HG03103 (cell line): Measurements from ENCODE around the gene NACAD.

Experiments
- ATAC-seq: cut with Tn5 transposase; IDR thresholded peaks from one replicate; pipeline ENCODE4 v1.9.1; 2021; ENCODE audit warnings: low read depth; ENCODE audit not compliant: unreplicated experiment

The NACAD gene

DNA sequence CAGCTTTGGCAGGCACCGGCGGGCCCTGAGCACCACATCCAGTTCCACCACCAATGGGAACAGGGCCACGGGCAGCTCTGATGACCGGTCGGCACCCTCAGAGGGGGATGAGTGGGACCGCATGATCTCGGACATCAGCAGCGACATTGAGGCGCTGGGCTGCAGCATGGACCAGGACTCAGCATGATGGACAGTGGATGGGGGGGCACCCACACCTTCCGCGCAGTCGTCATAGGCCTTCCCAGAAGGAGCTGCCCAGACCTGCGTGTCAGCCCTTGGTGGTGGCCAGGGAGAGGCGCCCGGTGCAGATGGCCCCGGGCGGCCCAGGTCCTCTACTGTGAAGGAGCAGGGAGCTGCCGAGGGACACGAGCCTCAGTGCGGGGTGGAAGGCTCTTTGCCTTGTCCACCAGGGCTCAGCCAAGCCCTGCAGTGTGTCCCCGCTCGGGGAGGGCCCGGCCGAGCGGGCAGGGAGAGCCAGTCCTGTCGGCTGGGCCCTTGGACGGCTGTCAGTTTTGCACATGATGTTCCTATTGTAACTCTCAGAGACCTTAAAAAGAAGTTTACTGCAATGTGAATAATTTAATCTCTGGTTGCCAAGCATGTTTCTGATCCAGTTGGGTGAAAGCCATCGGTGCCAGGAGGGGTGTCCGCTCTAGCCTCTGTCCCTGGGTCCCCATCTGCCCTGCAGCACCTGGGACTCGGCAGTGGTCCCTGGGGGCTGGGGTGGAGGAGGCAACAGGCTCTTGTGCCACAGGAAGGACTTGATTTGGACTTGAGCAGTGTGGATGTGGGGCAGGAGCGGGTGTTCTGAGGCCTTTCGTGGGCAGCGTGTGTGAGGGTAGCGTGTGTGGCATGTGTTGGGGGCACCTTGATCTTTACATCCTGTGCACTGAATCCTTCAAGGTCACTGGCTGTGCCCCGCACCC, 12.6 kb downstream of the NACAD start:
- no peak for ATAC-seq

DNA sequence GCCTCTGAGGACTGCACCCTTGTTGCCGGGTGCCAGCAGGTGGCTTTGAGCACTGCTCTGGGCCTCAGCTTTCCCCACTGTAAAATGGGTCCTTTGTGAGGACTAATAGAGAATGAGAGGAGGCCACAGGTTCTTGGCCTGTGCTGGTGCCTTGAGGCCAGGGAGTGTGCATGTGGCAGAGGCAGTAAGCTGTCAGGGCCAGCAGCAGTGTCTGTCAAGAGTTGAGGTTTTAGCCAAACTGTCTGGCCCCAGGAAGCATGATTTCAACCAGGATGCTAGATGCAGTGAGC, 13.5 kb downstream of the NACAD start:
- ATAC-seq, result no peak

DNA sequence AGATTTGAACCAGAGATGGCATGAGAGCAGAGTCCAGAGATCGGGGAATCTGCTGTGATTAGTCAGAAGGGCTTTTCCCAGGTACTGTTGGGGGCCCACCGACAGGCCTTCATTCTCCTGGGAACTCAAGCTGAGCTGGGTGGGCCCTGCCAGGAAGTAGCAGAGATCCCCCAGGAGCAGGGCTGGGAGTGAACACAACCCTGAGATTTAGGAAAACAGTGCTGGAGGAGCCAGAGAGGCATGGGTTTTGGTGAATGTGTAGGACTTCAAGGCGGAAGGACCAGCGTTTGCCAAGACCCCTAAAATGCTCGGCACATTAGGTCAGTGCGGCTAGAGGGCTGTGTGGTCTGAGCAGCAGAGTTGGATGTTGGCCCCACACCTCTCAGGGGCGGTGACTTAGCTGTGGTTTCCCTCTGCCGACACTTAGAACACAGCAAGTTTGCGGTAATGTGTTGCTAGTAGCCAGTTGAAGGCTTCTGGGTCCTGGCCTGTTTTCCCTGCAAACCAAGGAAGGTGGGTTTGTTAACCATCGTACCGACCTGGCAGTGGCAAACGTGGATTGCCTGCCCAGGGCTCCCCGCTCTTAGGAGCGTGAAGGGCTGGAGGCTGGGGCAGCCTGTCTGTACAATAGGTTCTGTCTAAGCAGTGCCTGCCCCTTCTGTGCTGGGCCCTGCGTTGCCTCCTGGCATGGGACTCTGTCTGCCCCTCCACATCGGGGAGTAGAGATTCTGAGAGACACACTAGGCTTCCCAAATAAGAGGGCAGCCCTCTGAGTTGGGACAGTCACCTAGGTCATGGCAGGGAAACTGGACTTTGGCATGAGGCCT, 14.0 kb downstream of the NACAD start:
- ATAC-seq, result no peak

DNA sequence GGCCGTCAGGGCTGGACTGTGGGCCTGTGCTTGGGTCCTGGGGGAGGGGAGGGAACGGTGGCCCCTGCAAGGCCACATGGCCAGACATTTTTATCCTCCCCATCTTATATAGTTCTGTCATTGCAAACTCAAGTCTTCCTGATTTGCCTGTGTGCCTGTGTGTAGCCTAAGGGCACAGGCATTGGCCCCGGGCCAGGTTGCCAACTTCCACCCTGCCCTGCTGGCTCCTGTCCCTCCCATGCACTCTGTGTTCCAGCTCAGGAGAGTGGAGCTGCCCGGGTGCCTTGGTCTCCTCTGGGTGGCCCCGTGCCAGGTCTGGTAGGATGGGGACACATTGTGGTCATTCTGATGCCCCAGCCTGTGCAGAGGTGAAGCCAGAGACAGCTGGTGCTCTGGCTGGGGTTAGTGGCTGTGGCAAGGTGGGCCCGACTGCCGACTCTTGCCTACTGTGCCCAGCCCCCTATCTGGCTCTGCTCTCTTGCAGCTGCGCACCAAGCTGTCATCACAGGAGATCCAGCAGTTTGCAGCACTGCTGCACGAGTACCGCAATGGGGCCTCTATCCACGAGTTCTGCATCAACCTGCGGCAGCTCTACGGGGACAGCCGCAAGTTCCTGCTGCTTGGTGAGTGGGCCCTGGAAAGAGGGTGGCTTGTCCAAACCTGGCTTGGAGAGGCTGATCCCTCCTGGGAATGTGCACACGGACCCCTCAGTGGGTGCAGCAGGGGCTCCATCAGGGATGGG, 14.8 kb downstream of the NACAD start:
- no peak for ATAC-seq

DNA sequence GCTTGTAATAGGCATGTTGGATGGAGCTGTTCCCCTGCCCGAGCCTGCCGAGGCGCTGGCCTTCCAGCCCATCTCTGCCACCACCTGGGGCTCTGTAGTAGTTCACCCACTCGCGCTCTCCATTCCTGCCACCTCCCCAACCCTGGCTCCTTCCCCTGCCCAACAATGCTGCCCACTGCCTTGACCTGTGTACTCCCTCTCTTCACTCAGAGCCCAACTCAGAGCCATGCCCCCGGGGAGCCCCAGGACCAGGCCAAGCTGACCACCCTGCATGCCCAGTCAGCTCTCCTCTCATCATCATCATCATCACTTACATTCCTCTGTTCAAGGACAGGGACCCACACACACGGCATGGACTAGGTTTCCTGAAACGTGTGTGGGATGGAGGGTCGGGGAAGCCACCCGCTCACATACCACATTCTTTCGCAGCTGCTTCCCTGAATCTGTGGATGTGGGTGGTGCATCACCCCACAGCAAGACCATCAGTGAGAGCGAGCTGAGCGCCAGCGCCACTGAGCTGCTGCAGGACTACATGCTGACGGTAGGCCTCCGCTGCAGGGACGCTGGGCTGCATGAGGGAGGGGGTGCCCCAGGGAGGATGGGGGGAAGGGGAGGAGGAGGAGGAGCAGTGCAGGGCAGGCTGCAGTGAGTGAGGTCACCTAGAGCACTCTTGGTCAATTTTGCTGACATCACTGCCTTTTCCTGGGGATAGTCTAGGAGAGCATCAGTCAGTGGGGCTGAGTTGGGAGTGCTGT, 15.6 kb downstream of the NACAD start:
- no peak for ATAC-seq

DNA sequence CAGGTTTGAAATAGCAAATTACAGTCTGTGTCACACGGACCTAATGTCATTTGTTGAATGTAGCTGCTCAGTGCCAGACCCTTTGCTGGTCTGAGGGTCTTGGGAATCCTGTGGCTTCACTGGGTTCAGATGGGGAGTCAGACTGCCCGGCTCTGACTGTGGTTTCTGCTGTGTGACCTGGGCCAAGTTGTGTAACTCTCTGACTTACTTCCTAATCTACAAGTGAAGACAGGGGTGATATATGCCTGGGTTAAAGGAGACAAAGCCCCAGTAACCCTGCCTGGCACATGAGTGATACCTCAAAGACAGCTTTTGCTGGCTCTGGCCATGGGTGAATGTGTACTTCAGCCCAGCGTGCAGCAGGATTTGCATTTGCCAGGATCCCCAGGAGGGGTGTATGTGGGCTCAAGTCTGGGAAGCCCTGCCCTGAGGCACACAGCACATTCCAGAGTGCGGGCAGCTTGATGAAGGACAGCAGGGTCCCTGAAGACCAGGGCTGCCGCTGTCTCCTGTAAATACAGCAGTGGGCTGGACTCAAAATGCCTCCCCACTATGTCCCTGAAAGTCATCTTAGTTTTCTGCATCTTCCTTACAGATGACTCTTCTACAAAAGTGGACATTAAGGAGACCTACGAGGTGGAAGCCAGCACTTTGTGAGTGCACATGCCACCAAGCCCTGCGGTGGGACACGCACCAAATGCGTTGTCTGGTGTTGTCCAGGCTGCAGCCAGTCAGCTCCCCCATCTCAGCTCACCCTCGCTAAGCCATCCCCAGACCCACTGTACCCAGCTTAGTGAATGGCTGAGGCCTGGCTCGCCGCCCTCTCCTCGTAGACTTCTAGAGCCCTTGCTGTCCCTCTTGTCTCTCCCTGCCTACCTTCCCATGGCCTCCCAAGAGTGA, 16.4 kb downstream of the NACAD start:
- no peak for ATAC-seq

DNA sequence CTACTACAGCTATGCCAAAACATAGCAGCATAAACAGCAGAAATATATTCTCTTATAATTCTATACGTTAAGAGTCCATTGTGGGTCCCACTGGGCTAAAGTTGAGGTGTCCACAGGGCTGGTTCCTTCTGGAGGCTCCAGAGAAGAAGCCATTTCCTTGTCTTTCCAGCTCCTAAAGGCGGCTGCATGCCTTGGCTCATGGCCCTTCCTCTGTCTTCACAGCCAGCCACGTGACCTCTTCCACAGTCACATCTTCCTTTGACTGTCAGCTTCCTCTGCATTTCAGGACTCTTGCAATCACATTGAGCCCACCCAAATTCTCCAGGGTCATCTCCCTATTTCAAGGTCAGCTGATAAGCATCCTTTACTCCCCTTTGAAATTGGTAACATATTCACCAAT, 17.2 kb downstream of the NACAD start:
- no peak for ATAC-seq

DNA sequence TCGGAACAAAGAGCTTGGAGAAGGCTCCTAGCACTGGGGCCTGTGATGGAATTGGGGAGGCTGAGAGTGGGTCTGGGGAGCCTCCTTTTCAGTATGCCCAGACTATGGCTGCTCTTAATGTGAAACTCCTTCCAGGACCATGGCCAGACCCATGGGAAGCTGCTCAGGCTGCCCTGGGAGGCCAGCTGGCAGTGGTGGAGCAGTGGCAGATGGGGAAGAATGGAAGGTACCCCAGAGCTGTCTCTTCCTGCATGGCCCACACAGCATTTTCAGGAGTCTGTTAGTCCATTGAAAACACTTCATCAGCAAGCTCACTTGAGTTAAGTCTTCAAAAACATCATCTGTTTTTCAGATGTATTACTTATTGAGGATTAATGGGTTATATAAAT, 18.5 kb downstream of the NACAD start:
- ATAC-seq, result no peak

DNA sequence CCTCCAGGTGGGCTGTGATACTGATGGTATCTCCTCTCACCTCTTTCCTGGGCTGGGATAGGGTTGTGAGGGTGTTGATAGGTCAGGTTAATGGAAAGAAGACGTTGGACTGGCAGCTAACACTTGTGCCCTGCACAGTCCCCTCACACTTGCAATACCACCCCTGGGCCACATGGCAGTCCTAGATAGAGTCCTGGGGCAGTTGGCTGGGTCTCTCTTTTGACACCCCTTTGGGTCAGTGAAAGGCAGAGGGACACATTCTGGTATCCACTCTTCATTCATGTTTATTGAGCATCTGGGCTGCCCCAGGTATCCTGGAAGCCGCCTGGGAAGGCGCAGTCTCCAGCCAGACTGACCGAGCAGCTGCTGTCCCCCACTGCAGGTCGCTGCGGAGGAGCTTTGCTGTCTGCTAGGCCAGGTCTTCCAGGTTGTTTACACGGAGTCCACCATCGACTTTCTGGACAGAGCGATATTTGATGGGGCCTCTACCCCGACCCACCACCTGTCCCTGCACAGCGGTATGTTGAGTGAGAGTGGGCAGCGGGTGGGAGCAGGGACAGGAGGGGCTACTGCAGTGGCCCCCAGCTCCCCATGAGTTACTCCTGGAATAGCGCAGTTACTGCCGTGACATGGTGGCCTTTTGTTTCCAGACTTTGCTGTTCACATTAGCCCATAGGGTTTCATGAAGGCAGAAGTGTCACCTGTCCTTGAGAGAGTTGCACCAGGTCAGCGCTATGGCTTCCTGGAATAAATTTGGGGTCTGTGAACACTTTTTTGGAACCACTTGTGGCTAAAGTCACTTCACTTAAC, 19.1 kb downstream of the NACAD start:
- ATAC-seq, result no peak

DNA sequence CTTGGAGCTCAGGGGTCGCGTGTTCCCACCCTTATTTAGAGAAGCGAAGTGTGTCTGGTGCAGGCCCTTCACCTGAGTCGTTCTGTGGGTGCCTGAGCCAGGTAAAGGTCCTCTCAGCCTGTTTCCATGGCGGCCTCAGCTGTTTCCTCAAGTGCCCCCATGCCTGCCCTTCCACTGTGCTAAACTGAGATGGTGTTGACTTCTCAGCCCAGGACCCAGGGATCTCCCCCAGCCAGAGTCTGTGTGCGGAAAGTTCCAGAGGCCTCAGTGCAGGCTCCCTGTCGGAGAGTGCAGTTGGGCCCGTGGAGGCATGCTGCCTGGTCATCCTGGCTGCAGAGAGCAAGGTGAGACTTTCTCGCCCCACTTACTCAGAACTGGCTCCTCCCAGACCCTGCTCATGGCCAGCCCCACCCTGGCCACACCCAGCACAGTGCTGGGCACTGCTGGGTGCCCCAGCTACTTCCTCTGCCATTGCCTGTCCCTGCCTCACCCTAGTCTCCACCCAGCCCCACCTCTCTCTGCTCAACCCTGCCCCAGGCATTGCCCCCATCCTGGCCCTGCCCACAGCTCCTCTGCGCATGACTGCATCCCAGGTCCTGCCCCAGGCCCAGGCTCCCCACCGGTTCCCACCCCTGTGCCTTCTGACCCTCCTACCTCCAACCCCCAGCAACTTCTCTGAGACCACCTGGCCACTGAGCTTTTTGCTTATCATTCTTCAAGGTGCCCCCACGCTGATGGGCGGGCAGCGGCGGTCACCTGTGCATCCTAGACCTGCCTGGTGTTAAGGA, 20.3 kb downstream of the NACAD start:
- ATAC-seq, result no peak

DNA sequence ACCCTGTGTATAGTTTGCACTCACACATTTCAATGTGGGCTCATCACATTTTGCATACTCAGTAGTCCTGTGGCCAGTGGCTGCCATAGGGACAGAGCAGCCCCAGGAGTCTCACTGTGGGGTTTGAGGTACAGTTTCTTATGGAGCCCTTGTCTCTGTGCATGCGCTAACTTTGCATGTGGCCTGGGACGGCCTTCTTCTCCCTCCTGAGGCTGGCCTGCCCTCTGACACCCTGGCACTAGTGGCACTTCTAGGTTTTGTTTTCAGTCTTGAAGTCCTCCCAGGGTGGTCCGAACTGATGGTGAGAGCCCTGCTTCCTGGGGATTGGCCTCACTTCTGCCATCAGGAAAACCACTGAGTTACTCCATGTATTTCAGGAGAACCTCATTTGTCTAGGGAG, 21.2 kb downstream of the NACAD start:
- ATAC-seq, result no peak

DNA sequence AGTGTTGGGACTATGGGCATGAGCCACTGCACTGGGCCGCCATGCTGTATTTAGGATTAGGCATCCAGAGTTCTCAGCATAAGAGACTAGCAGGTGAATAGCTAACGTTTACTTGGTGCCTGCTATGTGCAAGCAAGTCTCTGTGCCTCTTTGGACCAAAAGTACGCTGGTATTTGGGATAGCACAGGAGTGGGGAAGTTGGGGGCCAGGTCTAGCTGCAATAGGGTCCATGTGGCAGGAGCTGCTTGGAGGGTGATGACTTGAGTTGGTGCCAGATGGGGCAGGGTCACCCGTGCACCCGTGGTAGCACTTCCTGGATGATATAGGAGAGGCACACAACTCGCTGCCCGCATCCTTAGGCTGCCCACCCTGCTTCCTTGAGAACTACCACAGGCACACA, 22.4 kb downstream of the NACAD start:
- ATAC-seq, result no peak

DNA sequence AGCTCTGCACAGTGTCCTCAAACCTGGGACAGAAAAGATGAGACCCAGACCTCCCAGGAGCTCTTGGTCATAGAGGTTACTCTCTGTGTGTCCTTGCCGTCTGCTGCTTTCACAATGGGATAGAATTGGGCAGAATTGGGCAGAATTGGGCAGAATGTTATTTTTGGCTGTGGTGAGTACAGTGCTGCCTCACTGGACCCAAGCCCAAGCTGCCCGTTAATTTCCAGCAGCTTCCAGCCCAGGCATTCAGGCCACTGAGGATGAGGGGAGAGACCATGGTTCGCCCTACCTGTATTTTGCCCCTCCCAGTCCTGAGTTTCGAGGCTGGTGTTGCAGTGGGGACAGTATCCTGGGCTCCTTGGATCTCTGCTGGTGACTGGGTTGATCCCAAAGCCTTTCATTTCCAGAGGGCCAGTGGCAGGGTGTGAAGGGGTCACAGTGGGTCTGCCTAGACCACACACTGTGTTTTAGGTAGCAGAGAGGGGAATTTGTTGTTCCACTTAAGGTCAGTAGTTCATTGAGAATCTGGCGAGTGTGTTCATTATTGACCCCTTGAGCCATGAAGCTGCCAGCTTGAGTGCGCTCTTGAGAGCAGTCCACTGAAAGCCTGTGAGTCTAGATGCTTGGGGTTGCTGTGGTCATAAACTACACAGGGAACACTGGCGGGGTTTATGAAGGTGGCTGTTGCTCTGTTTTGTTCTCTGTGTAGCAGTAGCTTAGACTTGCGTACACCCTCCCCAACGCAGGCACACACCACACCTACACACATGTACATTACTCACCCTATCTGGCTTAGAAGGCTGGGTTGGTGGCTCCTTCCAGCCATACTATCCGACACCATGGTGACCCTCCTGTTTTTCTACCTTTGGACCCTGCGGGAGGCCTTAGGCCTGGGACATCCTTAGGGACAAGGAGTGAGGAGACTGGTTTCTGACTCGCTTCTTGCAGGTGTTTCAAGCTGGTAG, 23.5 kb downstream of the NACAD start:
- ATAC-seq, result no peak

DNA sequence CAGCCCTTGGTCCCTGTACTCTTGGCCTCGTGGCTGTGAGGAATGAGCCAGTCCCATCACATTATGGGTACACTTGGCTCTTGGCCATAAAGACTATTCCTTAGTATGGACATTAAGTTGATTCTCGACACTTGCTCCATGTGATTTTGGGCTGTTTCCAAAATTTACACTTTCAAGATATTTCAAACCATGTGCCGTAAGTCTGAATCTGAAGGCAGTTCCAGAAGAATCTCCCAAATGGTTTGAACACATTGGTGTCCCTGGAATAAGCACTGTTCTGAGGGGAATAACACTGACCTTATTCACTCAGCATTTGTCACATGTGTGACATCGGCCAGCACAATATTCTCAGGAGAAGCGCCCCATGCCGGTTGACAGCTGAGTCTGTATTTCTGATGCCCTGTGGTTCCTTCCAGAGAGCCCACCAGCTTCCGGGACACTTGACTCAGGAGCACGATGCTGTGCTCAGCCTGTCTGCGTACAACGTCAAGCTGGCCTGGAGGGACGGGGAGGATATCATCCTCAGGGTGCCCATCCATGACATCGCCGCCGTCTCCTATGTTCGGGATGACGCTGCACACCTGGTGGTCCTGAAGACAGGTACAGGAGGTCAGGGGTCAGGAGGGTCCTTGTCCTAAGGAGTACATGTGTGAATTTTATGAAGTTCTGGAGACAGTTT, 24.6 kb downstream of the NACAD start:
- ATAC-seq, result no peak

DNA sequence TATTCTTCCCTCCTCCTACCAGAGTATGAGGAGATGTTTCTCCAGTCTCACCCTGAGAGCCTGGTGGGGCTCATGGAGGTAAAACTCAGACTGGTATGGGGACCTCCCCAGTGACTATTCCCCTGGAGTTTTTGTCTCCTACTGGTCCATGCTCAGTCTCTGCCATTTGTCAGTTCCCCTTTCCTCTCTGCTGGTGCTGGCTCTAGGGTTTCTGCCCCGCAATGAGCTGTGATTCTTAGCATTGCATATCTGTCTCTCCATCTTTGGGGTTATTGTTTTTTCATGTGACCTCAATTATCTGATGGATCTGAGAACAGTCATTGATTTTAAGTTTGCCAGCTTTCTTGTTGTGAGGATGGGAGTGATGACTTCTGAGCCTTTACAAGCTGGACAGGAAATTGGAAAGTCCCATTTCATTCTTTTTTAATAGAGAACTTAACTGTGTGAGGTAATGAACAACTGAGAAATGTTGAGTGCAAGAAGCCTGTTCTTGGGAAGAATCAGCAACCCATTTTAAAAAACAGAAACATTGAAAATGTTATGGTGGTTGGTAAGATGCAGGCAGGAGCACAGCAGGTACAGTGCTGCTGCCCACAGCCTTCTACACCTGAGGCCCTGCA, 26.9 kb downstream of the NACAD start:
- ATAC-seq, result no peak

DNA sequence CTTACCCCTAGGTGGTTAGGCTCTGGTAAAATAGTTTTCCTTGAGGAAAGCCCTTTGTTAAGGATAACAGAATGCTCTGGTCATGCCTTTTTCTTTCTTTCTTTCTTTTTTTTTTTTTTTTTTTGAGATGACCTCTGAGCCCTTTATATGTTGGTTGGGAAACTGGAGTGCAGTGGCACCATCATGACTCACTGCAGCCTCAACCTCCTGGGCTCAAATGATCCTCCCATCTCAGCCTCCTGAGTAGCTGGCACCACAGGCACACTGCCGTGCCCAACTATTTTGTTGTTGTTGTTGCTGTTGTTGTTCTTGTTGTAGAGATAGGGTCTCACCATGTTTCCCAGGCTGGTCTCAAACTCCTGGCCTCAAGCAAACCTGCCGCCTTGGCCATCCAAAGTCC, 27.4 kb downstream of the NACAD start:
- ATAC-seq, result no peak
